Mesenteric fat pad (tissue), 1 donor: ENCODE measurements around the gene SASH1. TPM values are rescaled to one million over a fixed set of nuclear protein-coding genes. Genes with fewer than 3 reads are reported as not detected.
"Not testable (repeated sequence)": the region's sequence is repeated elsewhere in the genome, so short reads cannot be mapped to it uniquely, and the experiment has no call there.

Experiments
- DNase-seq: peaks from one replicate; pipeline ENCODE4 v3.0.0-alpha.2; 2020; ENCODE audit warnings: low spot score
- total RNA-seq: library from RNA; stranded (reverse); fragmentation: NEBNext Ultra II Directional; extraction: Animal tissue kit (Norgen Biotek cat#: 25700); gene quantifications from one replicate; pipeline ENCODE4 v1.2.1, GENCODE V29; 2021
- donor health status: DM: yes; HTN: yes; CAD: no.

SASH1 gene
- total RNA-seq, 1 donor from 2014 or later, result 143 TPM

- DNase-seq, result no peak
Measured at GRCh38 chr6:148573922-148574321, 231.3 kb downstream of the SASH1 start.

- no peak for DNase-seq
Measured at GRCh38 chr6:148577687-148578488, 235.2 kb downstream of the SASH1 start.

GRCh38 chr6:148578489-148578814 lies 235.8 kb downstream of the SASH1 start:
- DNase-seq, result no peak

- DNase-seq, result no peak
Measured at GRCh38 chr6:148578837-148579565, 236.4 kb downstream of the SASH1 start.

GRCh38 chr6:148580442-148580841 lies 237.8 kb downstream of the SASH1 start:
- no peak for DNase-seq

- no peak for DNase-seq
Measured at GRCh38 chr6:148583631-148584030, 241.0 kb downstream of the SASH1 start.

- DNase-seq, result not testable (repeated sequence)
Measured at GRCh38 chr6:148585641-148586040, 243.0 kb downstream of the SASH1 start.

GRCh38 chr6:148590883-148591282 lies 248.2 kb downstream of the SASH1 start:
- no peak for DNase-seq

- DNase-seq, result no peak
Measured at GRCh38 chr6:148591656-148592055, 249.0 kb downstream of the SASH1 start.

- no peak for DNase-seq
Measured at GRCh38 chr6:148593130-148593812, 250.6 kb downstream of the SASH1 start.

- DNase-seq, result no peak
Measured at GRCh38 chr6:148593813-148594170, 251.2 kb downstream of the SASH1 start.

GRCh38 chr6:148595550-148595949 lies 252.9 kb downstream of the SASH1 start:
- no peak for DNase-seq

GRCh38 chr6:148596891-148597455 lies 254.3 kb downstream of the SASH1 start:
- no peak for DNase-seq

GRCh38 chr6:148598724-148599123 lies 256.1 kb downstream of the SASH1 start:
- no peak for DNase-seq

GRCh38 chr6:148599967-148600426 lies 257.4 kb downstream of the SASH1 start:
- no peak for DNase-seq
